ENCODE measurements around the gene DENND4B.

- TF ChIP-seq POLR2AphosphoS5 (IDR thresholded peaks at IDR 0.05) (no peak), CTCF (IDR thresholded peaks at IDR 0.05) (no peak), POLR2A (IDR thresholded peaks at IDR 0.05; ENCODE audit: low read depth) (no peak)
Measured at GRCh38 chr1:153933430-153933829, 13.1 kb downstream of the DENND4B start.
